SU-DHL-6 (cell line): ENCODE data around the gene MAFF.

Experiments
- H2AFZ ChIP-seq: fragments of 200-600 bp; sonication (generic); 2 replicates; pipeline ENCODE4 v1.6.1; 2014; ENCODE audit warnings: low read depth, mild to moderate bottlenecking, moderate library complexity, mixed read lengths, antibody characterized with exemption, low read length; ENCODE audit not compliant: severe bottlenecking
- H3F3A ChIP-seq: fragments of 200-600 bp; shearing (Covaris generic); 2 replicates; pipeline ENCODE4 v1.6.0; 2016; ENCODE audit warnings: antibody characterized with exemption, mild to moderate bottlenecking; ENCODE audit not compliant: insufficient read depth
- H3K27ac ChIP-seq: fragments of 200-600 bp; sonication (generic); 2 replicates; pipeline ENCODE4 v1.5.1; 2016; ENCODE audit warnings: low read depth, mild to moderate bottlenecking, low read length, moderate library complexity, mixed read lengths
- H3K27me3 ChIP-seq: fragments of 200-600 bp; sonication (generic), shearing (Covaris generic); 2 replicates; pipeline ENCODE4 v1.6.0; 2014; ENCODE audit warnings: mild to moderate bottlenecking, low read length
- H3K36me3 ChIP-seq: fragments of 200-600 bp; sonication (generic); 2 replicates; pipeline ENCODE4 v1.6.1; 2014; ENCODE audit warnings: mild to moderate bottlenecking, low read length, mixed read lengths
- H3K4me2 ChIP-seq: fragments of 300-600, 200-600 bp; shearing (Covaris generic), sonication (generic); 2 replicates; pipeline ENCODE4 v1.6.0; 2014; ENCODE audit warnings: low read length, low read depth, mild to moderate bottlenecking; ENCODE audit not compliant: poor library complexity, severe bottlenecking
- H3K4me3 ChIP-seq: fragments of 200-600 bp; sonication (generic); 2 replicates; pipeline ENCODE4 v1.5.1; 2014; ENCODE audit warnings: antibody characterized with exemption, low read length, mild to moderate bottlenecking, mixed read lengths; ENCODE audit not compliant: insufficient read depth, poor library complexity, severe bottlenecking
- H3K79me2 ChIP-seq: fragments of 200-600 bp; sonication (generic); 2 replicates; pipeline ENCODE4 v1.6.1; 2014; ENCODE audit warnings: mild to moderate bottlenecking, low read length, moderate library complexity; ENCODE audit not compliant: insufficient read depth
- H3K9ac ChIP-seq: fragments of 200-600 bp; sonication (generic); 2 replicates; pipeline ENCODE4 v1.7.0; 2014; ENCODE audit warnings: mild to moderate bottlenecking, low read length
- H3K9me2 ChIP-seq: fragments of 200-600 bp; sonication (generic); replicated peaks from 2 replicates; pipeline ENCODE4 v1.6.1; 2014; ENCODE audit warnings: low read length; ENCODE audit not compliant: insufficient read depth
- H3K9me3 ChIP-seq: fragments of 200-600 bp; sonication (generic); 2 replicates; pipeline ENCODE4 v1.6.1; 2014; ENCODE audit warnings: low read length, mixed read lengths; ENCODE audit not compliant: insufficient read depth
- H4K20me1 ChIP-seq: fragments of 200-600 bp; sonication (generic); 2 replicates; pipeline ENCODE4 v1.6.1; 2014; ENCODE audit warnings: low read depth, mild to moderate bottlenecking, antibody characterized with exemption, low read length, moderate library complexity, mixed read lengths
- EZH2phosphoT487 ChIP-seq: fragments of 200-600 bp; sonication (generic), shearing (Covaris generic); conservative IDR thresholded peaks from 2 replicates; pipeline ENCODE4 v1.6.1; 2018; ENCODE audit warnings: mild to moderate bottlenecking, antibody characterized with exemption, low read length, moderate library complexity, mixed read lengths
- TF ChIP-seq, protein P1 (sequence below): fragments of 200-600 bp; sonication (generic); IDR thresholded peaks from one replicate; pipeline ENCODE4 v1.5.1; 2017; ENCODE audit warnings: antibody characterized with exemption, mild to moderate bottlenecking, low read length, moderate library complexity; ENCODE audit not compliant: insufficient read depth, poor library complexity, severe bottlenecking

MAFF gene

DNA sequence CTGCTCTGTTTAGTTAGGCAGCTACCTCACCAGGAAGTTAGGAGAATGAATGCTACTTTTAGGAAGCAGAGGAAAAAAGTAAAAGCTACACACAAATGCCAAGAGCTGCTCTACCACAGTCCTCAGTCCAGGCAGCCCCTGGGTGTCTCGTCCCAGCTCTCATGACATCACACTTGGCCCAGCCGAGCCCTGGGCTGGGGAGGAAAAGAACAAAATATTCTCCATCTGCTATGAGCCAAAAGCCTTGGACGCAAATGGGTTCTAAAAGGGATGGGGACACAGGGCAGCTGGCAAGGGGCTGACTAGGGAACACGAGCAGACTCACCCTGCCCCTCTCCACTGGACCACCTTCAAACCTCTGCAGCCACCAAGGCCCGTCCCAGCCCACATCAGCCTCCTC, 44.9 kb downstream of the MAFF start:
- no peaks in the 10 kb centered on the region for H3K9me3 ChIP-seq
- no peak overlapping the region for H3K4me3 ChIP-seq
- no peak overlapping the region for H2AFZ ChIP-seq
- H3K4me2 ChIP-seq, result no peak overlapping the region
- no peaks in the 10 kb centered on the region for H3K79me2 ChIP-seq
- no peaks in the 10 kb centered on the region for H3K9me2 ChIP-seq
- no peaks in the 10 kb centered on the region for H3K36me3 ChIP-seq
- no peaks in the 10 kb centered on the region for H4K20me1 ChIP-seq
- TF ChIP-seq EZH2phosphoT487, result no peak
- TF ChIP-seq, protein P1, sequence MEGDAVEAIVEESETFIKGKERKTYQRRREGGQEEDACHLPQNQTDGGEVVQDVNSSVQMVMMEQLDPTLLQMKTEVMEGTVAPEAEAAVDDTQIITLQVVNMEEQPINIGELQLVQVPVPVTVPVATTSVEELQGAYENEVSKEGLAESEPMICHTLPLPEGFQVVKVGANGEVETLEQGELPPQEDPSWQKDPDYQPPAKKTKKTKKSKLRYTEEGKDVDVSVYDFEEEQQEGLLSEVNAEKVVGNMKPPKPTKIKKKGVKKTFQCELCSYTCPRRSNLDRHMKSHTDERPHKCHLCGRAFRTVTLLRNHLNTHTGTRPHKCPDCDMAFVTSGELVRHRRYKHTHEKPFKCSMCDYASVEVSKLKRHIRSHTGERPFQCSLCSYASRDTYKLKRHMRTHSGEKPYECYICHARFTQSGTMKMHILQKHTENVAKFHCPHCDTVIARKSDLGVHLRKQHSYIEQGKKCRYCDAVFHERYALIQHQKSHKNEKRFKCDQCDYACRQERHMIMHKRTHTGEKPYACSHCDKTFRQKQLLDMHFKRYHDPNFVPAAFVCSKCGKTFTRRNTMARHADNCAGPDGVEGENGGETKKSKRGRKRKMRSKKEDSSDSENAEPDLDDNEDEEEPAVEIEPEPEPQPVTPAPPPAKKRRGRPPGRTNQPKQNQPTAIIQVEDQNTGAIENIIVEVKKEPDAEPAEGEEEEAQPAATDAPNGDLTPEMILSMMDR, result no peak
- no peak overlapping the region for H3K27ac ChIP-seq
- no peak overlapping the region for H3K9ac ChIP-seq
- H3F3A ChIP-seq, result no peaks in the 10 kb centered on the region
- H3K27me3 ChIP-seq, result no peaks in the 10 kb centered on the region

DNA sequence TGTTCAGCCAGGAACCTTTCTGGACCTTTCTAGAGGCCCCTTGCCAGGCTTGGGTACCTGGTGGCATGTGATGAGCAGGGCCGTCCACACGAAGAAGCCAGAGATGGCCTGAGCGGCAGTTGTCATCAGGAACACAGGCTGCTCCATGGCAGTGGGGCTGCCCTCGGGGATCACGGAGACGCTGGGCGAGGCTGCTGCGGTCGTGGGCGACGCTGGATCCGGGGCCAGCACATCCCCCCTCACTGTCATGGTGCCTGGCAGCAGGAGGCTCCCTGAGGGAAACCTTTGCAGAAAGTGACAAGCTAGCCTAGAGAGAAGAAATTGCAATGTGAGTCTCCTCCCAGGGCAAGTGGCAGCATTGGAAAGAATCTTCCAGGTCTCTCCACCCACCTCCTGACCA, 45.9 kb downstream of the MAFF start:
- Histone ChIP-seq H3K79me2 (no peaks in the 10 kb centered on the region), H3K36me3 (no peaks in the 10 kb centered on the region), H3K9me3 (no peaks in the 10 kb centered on the region), H3K9me2 (no peaks in the 10 kb centered on the region), H3K4me2 (no peak overlapping the region), H3K4me3 (no peak overlapping the region), H3K9ac (no peak overlapping the region), H3F3A (no peaks in the 10 kb centered on the region), H4K20me1 (no peaks in the 10 kb centered on the region), H3K27me3 (no peaks in the 10 kb centered on the region), H3K27ac (no peak overlapping the region), H2AFZ (no peak overlapping the region)
- TF ChIP-seq, protein P1, result no peak
- no peak for TF ChIP-seq EZH2phosphoT487

DNA sequence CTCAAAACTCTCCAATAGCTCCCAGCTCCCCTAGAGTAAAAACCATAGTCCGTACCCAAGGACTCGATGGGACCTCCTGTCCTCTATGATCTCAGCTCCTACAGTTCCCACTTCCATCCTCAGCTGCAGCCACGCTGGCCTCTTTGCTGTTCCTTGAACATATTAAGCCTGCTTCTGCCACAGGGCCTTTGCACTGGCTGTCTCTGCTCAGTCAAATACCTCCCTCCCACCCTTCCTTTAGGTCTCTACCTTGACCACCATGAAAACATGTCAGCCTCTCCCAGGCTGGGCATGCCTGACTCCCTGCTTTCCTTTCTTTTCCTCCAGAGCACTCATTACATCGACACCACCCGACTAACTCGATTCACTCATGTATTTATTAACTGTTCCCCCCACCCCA, 46.5 kb downstream of the MAFF start:
- no peak overlapping the region for H3K9ac ChIP-seq
- H3K9me3 ChIP-seq, result no peaks in the 10 kb centered on the region
- no peaks in the 10 kb centered on the region for H3K79me2 ChIP-seq
- H3F3A ChIP-seq, result no peaks in the 10 kb centered on the region
- no peak overlapping the region for H2AFZ ChIP-seq
- H3K9me2 ChIP-seq, result no peaks in the 10 kb centered on the region
- no peaks in the 10 kb centered on the region for H4K20me1 ChIP-seq
- no peaks in the 10 kb centered on the region for H3K27me3 ChIP-seq
- H3K4me3 ChIP-seq, result no peak overlapping the region
- TF ChIP-seq EZH2phosphoT487, result no peak
- TF ChIP-seq, protein P1, result no peak
- H3K4me2 ChIP-seq, result no peak overlapping the region
- no peak overlapping the region for H3K27ac ChIP-seq
- no peaks in the 10 kb centered on the region for H3K36me3 ChIP-seq
